Small intestine (tissue), 7 donors: ENCODE results near the gene ELAVL2. TPM values are rescaled to one million over a fixed set of nuclear protein-coding genes. Genes with fewer than 3 reads are reported as not detected.

Source experiments
- DNase-seq, 2 donors: peaks; one replicate each; pipeline versions ENCODE4 v3.0.0 to v3.0.0-alpha.2; 2013
- FAIRE-seq: peaks from 2 replicates; lab custom pipeline; 2012; peaks lifted over from hg19 to GRCh38; lab: Jason Lieb, UNC
- H3K27ac ChIP-seq, 3 donors: one replicate each; pipeline ENCODE4 v1.5.1; 2013; ENCODE audit warnings: low read length in 2 of 3, mild to moderate bottlenecking in 2 of 3, control low read depth in 1 of 3, inconsistent platforms in 1 of 3, low read depth in 1 of 3, moderate library complexity in 1 of 3
- H3K27me3 ChIP-seq, 3 donors: one replicate each; pipeline ENCODE4 v1.6.1; 2013; ENCODE audit warnings: low read length in 3 of 3, inconsistent platforms in 1 of 3; ENCODE audit not compliant: control insufficient read depth in 3 of 3, insufficient read depth in 3 of 3
- H3K36me3 ChIP-seq, 3 donors: one replicate each; pipeline ENCODE4 v1.6.1; 2013; ENCODE audit warnings: low read length in 3 of 3, inconsistent platforms in 1 of 3, low read depth in 1 of 3, mild to moderate bottlenecking in 1 of 3, moderate library complexity in 1 of 3; ENCODE audit not compliant: control insufficient read depth in 3 of 3, insufficient read depth in 2 of 3
- H3K4me1 ChIP-seq, 3 donors: one replicate each; pipeline ENCODE4 v1.6.1; 2013; ENCODE audit warnings: low read length in 2 of 3, inconsistent platforms in 1 of 3, low read depth in 1 of 3, mild to moderate bottlenecking in 1 of 3, moderate library complexity in 1 of 3; ENCODE audit not compliant: control insufficient read depth in 3 of 3, insufficient read depth in 2 of 3
- H3K4me3 ChIP-seq, 3 donors: one replicate each; pipeline ENCODE4 v1.5.1; 2013; ENCODE audit warnings: low read length in 3 of 3, control low read depth in 1 of 3, inconsistent platforms in 1 of 3, low read depth in 1 of 3, mild to moderate bottlenecking in 1 of 3, moderate library complexity in 1 of 3
- H3K9me3 ChIP-seq, 2 donors: one replicate each; pipeline ENCODE4 v1.6.1; 2013; ENCODE audit warnings: low read depth in 1 of 2, low read length in 1 of 2; ENCODE audit not compliant: control insufficient read depth in 2 of 2, insufficient read depth in 1 of 2
- WGBS, 3 donors: extraction: QIAGEN DNeasy Blood & Tissue Kit; methylation state at CpG; one replicate each; pipeline ENCODE4 v1.1.7; 2013; 5-methylcytosine and 5-hydroxymethylcytosine counted together
- polyA plus RNA-seq, 4 donors: library from polyadenylated mRNA; stranded (reverse) in 3 of 4; unstranded in 1 of 4; fragments of 200-250 nt in 3 of 4; fragments of 120-200 nt in 1 of 4; gene quantifications; one replicate each; pipeline versions ENCODE4 v1.2.1 to v1.2.3, GENCODE V29; 2013
- donor health status: healthy with polysubstance abuse.
- donor health status: control.
- donor health status: control.
- donor health status: Bipolar disorder and iron deficiency.
- donor health status: healthy.

The ELAVL2 gene
- polyA plus RNA-seq, 4 donors, result 0.27 to 0.30 TPM; not detected in 2

DNA sequence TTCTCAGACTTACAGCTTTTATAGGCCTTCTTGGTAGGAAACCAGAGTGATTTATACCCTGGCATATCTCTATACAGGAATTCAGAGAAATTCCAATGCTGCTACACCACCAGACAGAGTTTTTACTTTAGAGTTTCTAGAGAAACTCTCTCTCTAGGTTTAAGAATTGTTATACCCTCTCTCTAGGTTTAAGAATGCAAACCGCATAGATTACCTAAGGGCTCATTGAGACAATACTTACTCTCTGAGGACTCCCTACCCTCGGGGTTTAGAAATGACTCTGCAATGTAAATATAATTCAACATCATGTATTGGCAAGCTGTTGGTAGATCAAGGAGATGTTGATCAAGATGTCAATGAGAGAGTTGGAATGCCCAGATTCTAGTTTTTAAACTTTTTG lies 15.3 kb upstream of the ELAVL2 start:
- WGBS, 3 donors, result 56 to 67% (median 61%) methylated on average over 2 of the region's 2 CpGs
- no peak for FAIRE-seq
- H3K9me3 ChIP-seq, result no peaks in the 10 kb centered on the region
- no peak overlapping the region for H3K27ac ChIP-seq
- peaks cover 0 to 2% (median 0%) of the 10 kb centered on the region in 3 donors for H3K27me3 ChIP-seq
- H3K4me1 ChIP-seq, result no peaks in the 10 kb centered on the region
- no peaks in the 10 kb centered on the region for H3K36me3 ChIP-seq
- no peak for DNase-seq
- no peak overlapping the region for H3K4me3 ChIP-seq

- DNase-seq (no peak), FAIRE-seq (no peak)
- Histone ChIP-seq H3K4me3 (no peak overlapping the region), H3K9me3 (no peaks in the 10 kb centered on the region), H3K27me3 (peaks cover 0 to 2% (median 0%) of the 10 kb centered on the region in 3 donors), H3K36me3 (no peaks in the 10 kb centered on the region), H3K27ac (no peak overlapping the region), H3K4me1 (no peaks in the 10 kb centered on the region)
- WGBS, 3 donors, result 61 to 75% (median 63%) methylated on average over 5 of the region's 5 CpGs
Measured at GRCh38 chr9:23837038-23837437, 11.0 kb upstream of the ELAVL2 start.

DNA sequence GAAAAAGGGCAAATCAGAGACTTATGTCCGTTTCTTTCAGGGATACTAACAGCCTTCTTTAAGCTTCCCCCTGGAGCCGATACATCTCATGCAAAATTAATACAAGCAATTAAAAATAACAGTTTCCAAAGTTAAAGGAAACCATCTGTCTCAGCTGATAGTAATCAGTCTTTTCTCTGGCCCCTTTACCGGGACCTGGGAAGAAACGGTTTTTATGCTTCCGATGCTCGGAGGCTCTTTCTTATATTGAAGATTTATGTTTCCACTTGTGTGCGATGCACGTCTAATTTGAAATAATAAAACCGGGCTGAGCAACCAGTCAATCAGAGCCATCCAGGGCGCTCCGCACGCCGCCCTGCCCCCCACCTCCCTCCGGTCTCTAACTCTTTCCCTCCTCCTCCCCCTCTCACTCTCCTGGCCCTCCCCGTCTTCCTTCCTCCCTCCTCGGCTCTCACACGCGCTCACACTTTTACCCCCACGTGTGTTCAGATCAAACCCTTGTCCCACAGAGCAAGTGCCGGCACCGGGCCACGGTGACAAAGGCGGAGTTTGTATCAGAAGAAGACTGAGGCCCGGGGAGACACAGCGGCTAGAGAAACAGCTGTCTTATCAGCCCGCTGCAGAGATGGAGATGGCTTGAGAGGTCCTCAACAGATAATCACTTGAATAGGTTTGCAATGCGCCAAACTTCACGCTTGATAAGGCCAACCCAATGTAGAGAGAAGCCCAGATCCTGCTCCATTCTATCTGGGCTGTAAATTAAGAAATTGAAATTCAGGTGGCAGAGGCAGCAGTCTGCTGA lies 5.1 kb upstream of the ELAVL2 start:
- WGBS, 3 donors, result 4 to 13% (median 12%) methylated on average over 28 of the region's 28 CpGs
- H3K9me3 ChIP-seq, result no peaks in the 10 kb centered on the region
- no peaks in the 10 kb centered on the region for H3K36me3 ChIP-seq
- no peak for DNase-seq
- no peak overlapping the region for H3K4me3 ChIP-seq
- no peaks in the 10 kb centered on the region for H3K4me1 ChIP-seq
- H3K27me3 ChIP-seq, result peaks cover 0 to 33% (median 12%) of the 10 kb centered on the region in 3 donors
- FAIRE-seq, result no peak
- no peak overlapping the region for H3K27ac ChIP-seq

GRCh38 chr9:23830476-23830805 lies 4.4 kb upstream of the ELAVL2 start:
- H3K4me1 ChIP-seq, result no peaks in the 10 kb centered on the region
- no peaks in the 10 kb centered on the region for H3K36me3 ChIP-seq
- FAIRE-seq (no peak), DNase-seq (no peak)
- no peak overlapping the region for H3K27ac ChIP-seq
- H3K27me3 ChIP-seq, result peaks cover 0 to 39% (median 12%) of the 10 kb centered on the region in 3 donors
- no peak overlapping the region for H3K4me3 ChIP-seq
- WGBS, 3 donors, result 19 to 26% (median 25%) methylated on average over 5 of the region's 5 CpGs
- H3K9me3 ChIP-seq, result no peaks in the 10 kb centered on the region

DNA sequence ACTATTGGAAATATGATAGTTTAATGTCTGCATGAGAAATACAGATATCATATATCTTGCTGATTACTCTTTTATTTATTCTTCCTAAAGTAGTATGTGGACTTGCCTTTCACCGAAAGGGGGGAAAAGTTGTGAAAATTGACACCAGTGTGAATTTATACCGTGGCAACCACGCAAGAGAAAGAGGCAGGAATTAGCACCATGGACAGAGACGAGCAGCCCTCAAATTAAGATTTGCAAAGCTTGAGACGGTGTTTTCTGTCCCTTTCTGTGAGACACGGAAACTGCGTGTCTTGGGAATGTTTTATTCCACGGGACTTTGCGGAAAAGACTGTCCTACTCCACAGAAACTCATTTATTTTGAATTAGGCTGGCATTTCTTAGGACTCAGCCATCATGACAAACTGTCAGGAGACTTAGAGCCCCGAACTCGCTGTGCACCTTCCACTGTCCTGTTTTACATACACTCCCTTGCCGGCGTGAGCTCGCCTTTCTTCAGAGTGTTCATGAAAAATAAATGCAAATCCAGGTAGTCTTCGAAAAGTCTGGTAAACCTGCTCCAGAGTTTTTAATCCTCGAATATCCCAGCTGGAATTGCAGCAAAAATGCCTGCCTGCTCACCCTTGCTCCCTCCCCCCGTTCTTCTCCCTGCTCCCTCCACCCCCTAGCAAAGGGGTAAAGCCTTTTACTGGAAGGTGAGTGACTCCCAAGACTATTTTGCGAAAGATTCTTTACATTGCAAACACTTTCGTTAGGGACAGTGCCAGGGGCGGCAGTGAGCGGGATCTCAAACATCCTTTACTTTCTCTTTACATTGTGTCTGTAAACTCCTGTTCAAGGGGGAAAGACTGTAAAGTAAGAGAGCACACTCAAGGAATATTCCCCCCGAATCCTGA lies 3.8 kb upstream of the ELAVL2 start:
- no peaks in the 10 kb centered on the region for H3K4me1 ChIP-seq
- H3K9me3 ChIP-seq, result no peaks in the 10 kb centered on the region
- no peak overlapping the region for H3K4me3 ChIP-seq
- no peak overlapping the region for H3K27ac ChIP-seq
- 4 to 12% (median 9%) methylated on average over 22 of the region's 22 CpGs for WGBS, 3 donors
- peaks cover 0 to 46% (median 16%) of the 10 kb centered on the region in 3 donors for H3K27me3 ChIP-seq
- H3K36me3 ChIP-seq, result no peaks in the 10 kb centered on the region
- no peak for FAIRE-seq
- DNase-seq, result peak in 1 of 2 donors; percentile 24

GRCh38 chr9:23825700-23826099 lies 340 bp downstream of the ELAVL2 start:
- Histone ChIP-seq H3K36me3 (no peaks in the 10 kb centered on the region), H3K9me3 (no peaks in the 10 kb centered on the region), H3K4me1 (peaks cover 0 to 5% (median 0%) of the 10 kb centered on the region in 3 donors), H3K4me3 (peak overlapping the region in 1 of 3 donors; percentile 25), H3K27ac (no peak overlapping the region), H3K27me3 (peaks cover 0 to 74% (median 43%) of the 10 kb centered on the region in 3 donors)
- DNase-seq (no peak), FAIRE-seq (no peak)
- WGBS, 3 donors, result 3 to 10% (median 9%) methylated on average over 12 of the region's 12 CpGs

DNA sequence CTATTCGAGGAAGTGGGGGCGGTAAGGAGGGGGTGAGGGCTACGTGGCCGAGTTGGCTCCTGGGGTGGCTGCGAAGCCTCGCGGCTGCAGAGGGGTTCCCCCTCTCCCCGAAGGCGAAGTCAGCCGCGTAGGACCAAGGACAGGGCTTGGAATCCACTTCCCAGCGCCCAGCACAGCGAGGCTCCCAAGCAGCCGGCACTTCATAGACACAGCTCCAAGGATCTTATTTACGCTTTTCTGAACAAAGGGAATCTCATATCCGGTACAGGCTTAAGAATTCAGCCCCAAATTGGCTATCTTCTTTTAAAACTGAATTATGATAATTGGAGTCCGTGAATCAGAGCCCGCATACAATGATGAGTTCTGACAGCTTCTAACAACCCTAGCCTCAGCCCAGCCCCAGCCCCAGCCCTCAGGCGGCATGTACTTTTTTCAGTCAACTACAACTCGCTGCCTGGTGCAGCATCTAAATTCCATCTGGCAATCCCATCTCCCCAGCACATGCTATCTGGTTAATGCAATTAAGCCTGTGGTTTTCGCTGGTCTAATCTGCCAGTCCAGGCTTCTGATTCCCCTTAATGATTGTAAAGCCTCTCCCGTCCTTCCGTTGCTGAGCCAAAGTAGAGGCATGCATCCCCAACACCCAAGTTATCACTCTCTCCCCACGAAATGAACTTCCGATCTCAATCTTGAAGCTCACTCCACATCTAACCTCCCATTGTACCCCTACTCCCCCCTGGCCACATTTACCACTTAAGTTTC lies 1.0 kb downstream of the ELAVL2 start:
- Histone ChIP-seq H3K4me1 (peaks cover 0 to 5% (median 0%) of the 10 kb centered on the region in 3 donors), H3K27me3 (peaks cover 0 to 74% (median 42%) of the 10 kb centered on the region in 3 donors), H3K4me3 (peak overlapping the region in 1 of 3 donors; percentile 25), H3K27ac (no peak overlapping the region), H3K9me3 (no peaks in the 10 kb centered on the region), H3K36me3 (no peaks in the 10 kb centered on the region)
- peak in 1 of 2 donors; percentile 16 for DNase-seq
- FAIRE-seq, result no peak
- 3 to 12% (median 11%) methylated on average over 24 to 25 of the region's 25 CpGs for whole genome bisulfite sequencing, 3 donors
